ENCODE measurements around the gene FLT3.

Gene FLT3

GRCh38 chr13:28055357-28055756, 45.0 kb downstream of the FLT3 start:
- Histone ChIP-seq H3K9me3 (replicated peaks; ENCODE audit: insufficient read depth, low read length) (no peaks in the 10 kb centered on the region), H2AFZ (ENCODE audit: low read length) (no peak overlapping the region), H3K9me2 (replicated peaks; ENCODE audit: insufficient read depth, low read length) (no peaks in the 10 kb centered on the region), H4K20me1 (ENCODE audit: insufficient read depth, low read length) (no peaks in the 10 kb centered on the region), H3K79me2 (ENCODE audit: low read length) (no peaks in the 10 kb centered on the region), H3K27ac (ENCODE audit: low read length) (no peak overlapping the region), H3K4me2 (ENCODE audit: low read depth, low read length) (no peak overlapping the region), H3F3A (ENCODE audit: insufficient read depth, low read length) (no peaks in the 10 kb centered on the region), H3K27me3 (replicated peaks; ENCODE audit: insufficient read depth, low read length) (no peaks in the 10 kb centered on the region), H3K4me3 (ENCODE audit: low read length) (no peak overlapping the region), H3K36me3 (replicated peaks; ENCODE audit: insufficient read depth, low read length) (no peaks in the 10 kb centered on the region), H3K9ac (ENCODE audit: low read length) (no peak overlapping the region), H3K4me1 (ENCODE audit: low read length) (peaks cover 3% of the 10 kb centered on the region; the same call in 1 of the 2 replicates)
- TF ChIP-seq CTCF (IDR thresholded peaks at IDR 0.05; ENCODE audit: low read length) (no peak), EZH2phosphoT487 (IDR thresholded peaks at IDR 0.05; ENCODE audit: low read length) (no peak), EZH2 (optimal IDR thresholded peaks at IDR 0.05; ENCODE audit: low read depth, low read length) (no peak)
- no peak for DNase-seq

- no peak for DNase-seq
- H3K9me2 ChIP-seq (replicated peaks; ENCODE audit: insufficient read depth, low read length), result no peaks in the 10 kb centered on the region
- H3K79me2 ChIP-seq (ENCODE audit: low read length), result no peaks in the 10 kb centered on the region
- H3F3A ChIP-seq (ENCODE audit: insufficient read depth, low read length), result no peaks in the 10 kb centered on the region
- no peaks in the 10 kb centered on the region for H3K27me3 ChIP-seq (replicated peaks; ENCODE audit: insufficient read depth, low read length)
- H3K4me2 ChIP-seq (ENCODE audit: low read depth, low read length), result no peak overlapping the region
- peaks cover 18% of the 10 kb centered on the region for H3K4me1 ChIP-seq (ENCODE audit: low read length)
- H3K36me3 ChIP-seq (replicated peaks; ENCODE audit: insufficient read depth, low read length), result no peaks in the 10 kb centered on the region
- H3K4me3 ChIP-seq (ENCODE audit: low read length), result no peak overlapping the region
- H4K20me1 ChIP-seq (ENCODE audit: insufficient read depth, low read length), result no peaks in the 10 kb centered on the region
- TF ChIP-seq EZH2 (optimal IDR thresholded peaks at IDR 0.05; ENCODE audit: low read depth, low read length) (no peak), EZH2phosphoT487 (IDR thresholded peaks at IDR 0.05; ENCODE audit: low read length) (no peak), CTCF (IDR thresholded peaks at IDR 0.05; ENCODE audit: low read length) (no peak)
- no peak overlapping the region for H3K27ac ChIP-seq (ENCODE audit: low read length)
- no peak overlapping the region for H3K9ac ChIP-seq (ENCODE audit: low read length)
- no peak overlapping the region for H2AFZ ChIP-seq (ENCODE audit: low read length)
- no peaks in the 10 kb centered on the region for H3K9me3 ChIP-seq (replicated peaks; ENCODE audit: insufficient read depth, low read length)
Observed at GRCh38 chr13:28052945-28053344, 47.4 kb downstream of the FLT3 start.

GRCh38 chr13:28049880-28050875, 50.2 kb downstream of the FLT3 start:
- Histone ChIP-seq H3K4me1 (ENCODE audit: low read length) (peaks cover 18% of the 10 kb centered on the region), H3K9ac (ENCODE audit: low read length) (no peak overlapping the region), H3K27ac (ENCODE audit: low read length) (no peak overlapping the region), H3F3A (ENCODE audit: insufficient read depth, low read length) (0 out of 2 replicates have a peak, but pooled peaks cover 2% of the 10 kb centered on the region), H3K27me3 (replicated peaks; ENCODE audit: insufficient read depth, low read length) (no peaks in the 10 kb centered on the region), H2AFZ (ENCODE audit: low read length) (0 out of 2 replicates have a peak overlapping the region, but pooled peaks have one; percentile 19), H3K9me2 (replicated peaks; ENCODE audit: insufficient read depth, low read length) (no peaks in the 10 kb centered on the region), H3K9me3 (replicated peaks; ENCODE audit: insufficient read depth, low read length) (no peaks in the 10 kb centered on the region), H3K4me3 (ENCODE audit: low read length) (no peak overlapping the region; the same call in 1 of the 2 replicates), H3K36me3 (replicated peaks; ENCODE audit: insufficient read depth, low read length) (no peaks in the 10 kb centered on the region), H3K4me2 (ENCODE audit: low read depth, low read length) (peak overlapping the region; percentile 63), H3K79me2 (ENCODE audit: low read length) (no peaks in the 10 kb centered on the region), H4K20me1 (ENCODE audit: insufficient read depth, low read length) (no peaks in the 10 kb centered on the region)
- no peak for TF ChIP-seq EZH2phosphoT487 (IDR thresholded peaks at IDR 0.05; ENCODE audit: low read length)
- TF ChIP-seq CTCF (IDR thresholded peaks at IDR 0.05; ENCODE audit: low read length), result no peak
- TF ChIP-seq EZH2 (optimal IDR thresholded peaks at IDR 0.05; ENCODE audit: low read depth, low read length), result no peak
- no peak for DNase-seq
